GM19043 (cell line): ENCODE results near the gene KCTD13.
A peak's percentile ranks its signal among the peaks of the same experiment; 100 is the strongest.
"Not testable (repeated sequence)": the region's sequence is repeated elsewhere in the genome, so short reads cannot be mapped to it uniquely, and the experiment has no call there.

Source experiments
- ATAC-seq: cut with Tn5 transposase; IDR thresholded peaks from one replicate; pipeline ENCODE4 v1.9.1; 2021; ENCODE audit warnings: low read depth; ENCODE audit not compliant: unreplicated experiment

KCTD13 gene

GRCh38 chr16:29925781-29926710 is at the start of gene KCTD13:
Gene KCTD13, minus strand, starts transcription at chr16:29926226. Its CDS starts 193 bp downstream, at chr16:29926033.
- ATAC-seq: peak; percentile 83

- ATAC-seq: no peak
Observed at GRCh38 chr16:29975134-29975538, 49.1 kb upstream of the KCTD13 start.

- no peak for ATAC-seq
Observed at GRCh38 chr16:29974291-29975133, 48.5 kb upstream of the KCTD13 start.

GRCh38 chr16:29973384-29974246 is 47.6 kb upstream of the KCTD13 start, which contains the start of gene TAOK2:
Gene TAOK2, plus strand, starts transcription at chr16:29973868. Its CDS starts 3,905 bp downstream, at chr16:29977773.
- peak; percentile 86 for ATAC-seq

- ATAC-seq: no peak
Observed at GRCh38 chr16:29972992-29973383, 47.0 kb upstream of the KCTD13 start.

GRCh38 chr16:29972500-29972899 is 46.5 kb upstream of the KCTD13 start:
- no peak for ATAC-seq

- ATAC-seq: no peak
Observed at GRCh38 chr16:29971304-29971703, 45.3 kb upstream of the KCTD13 start.

- ATAC-seq: no peak
Observed at GRCh38 chr16:29968205-29968604, 42.2 kb upstream of the KCTD13 start.

- no peak for ATAC-seq
Observed at GRCh38 chr16:29963021-29963743, 37.2 kb upstream of the KCTD13 start.

- no peak for ATAC-seq
Observed at GRCh38 chr16:29962344-29962994, 36.4 kb upstream of the KCTD13 start.

- ATAC-seq: peak; percentile 78
Observed at GRCh38 chr16:29961479-29962343, 35.7 kb upstream of the KCTD13 start, which contains the start of gene TMEM219. Gene TMEM219, plus strand, starts transcription at chr16:29962079. Its CDS starts 1,065 bp downstream, at chr16:29963144.

GRCh38 chr16:29961127-29961478 is 35.1 kb upstream of the KCTD13 start:
- no peak for ATAC-seq

GRCh38 chr16:29959821-29960220 is 33.8 kb upstream of the KCTD13 start:
- ATAC-seq: not testable (repeated sequence)

- ATAC-seq: no peak
Observed at GRCh38 chr16:29959293-29959692, 33.3 kb upstream of the KCTD13 start.

GRCh38 chr16:29958756-29959155 is 32.7 kb upstream of the KCTD13 start:
- ATAC-seq: no peak

- no peak for ATAC-seq
Observed at GRCh38 chr16:29951625-29952365, 25.8 kb upstream of the KCTD13 start.

GRCh38 chr16:29950806-29951461 is 24.9 kb upstream of the KCTD13 start:
- no peak for ATAC-seq
